Upper lobe of left lung (tissue), 4 donors: ENCODE measurements around the gene ADAP1.

Experiments used
- POLR2A ChIP-seq, 4 donors: fragments of 450-650 bp; IDR thresholded peaks; one replicate each; pipeline ENCODE4 v1.5.1; 2016 to 2017; ENCODE audit warnings: antibody characterized with exemption in 4 of 4, mild to moderate bottlenecking in 2 of 4
- TF ChIP-seq, protein P1 (sequence below), 6 experiments: fragments of 450-650 bp in 4 of 6; fragments of 200-600 bp in 2 of 6; sonication (generic) in 2 of 6; IDR thresholded peaks; one replicate each; pipeline ENCODE4 v1.5.1; 2016 to 2019; ENCODE audit warnings: antibody characterized with exemption in 6 of 6

DNA sequence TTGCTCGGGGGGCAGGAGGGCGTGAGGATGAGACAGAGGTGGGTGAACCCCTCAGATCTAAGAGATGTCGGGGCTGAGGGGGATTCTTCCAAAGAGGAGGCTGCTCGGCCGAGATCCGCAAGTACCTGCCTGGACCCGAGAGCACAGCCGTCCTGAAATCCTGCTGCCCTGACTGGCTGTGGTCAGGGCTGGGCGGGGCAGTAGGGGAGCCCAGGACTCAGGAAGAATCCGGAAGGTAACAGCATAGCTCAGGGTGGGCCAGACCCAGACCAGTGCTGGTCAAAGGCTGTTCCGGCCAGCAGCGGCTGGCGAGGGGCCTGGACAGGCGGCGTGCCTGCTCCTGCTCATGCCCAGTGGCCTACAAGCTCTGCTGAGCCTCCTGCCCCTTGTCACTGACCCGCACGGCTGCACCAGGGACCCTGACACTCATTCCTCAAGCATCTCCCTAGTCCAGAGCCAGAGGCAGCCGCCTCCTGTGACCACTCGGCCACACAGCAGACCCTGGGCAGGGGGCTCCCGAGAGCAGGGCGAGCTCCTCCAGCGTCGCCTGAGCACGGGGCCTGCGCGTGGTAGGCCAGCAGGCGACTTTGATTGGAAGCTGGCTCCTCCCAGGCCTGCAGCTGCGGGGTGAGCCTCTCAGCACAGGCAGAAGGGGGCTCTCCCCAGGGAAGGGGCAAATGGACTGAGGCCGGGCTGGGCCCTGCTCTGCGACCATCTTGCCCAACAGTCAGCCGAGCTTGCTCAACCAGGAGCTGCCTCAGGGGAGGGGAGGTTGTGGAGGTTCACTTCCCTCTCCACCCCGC is 3.1 kb upstream of the ADAP1 start:
- TF ChIP-seq, protein P1, sequence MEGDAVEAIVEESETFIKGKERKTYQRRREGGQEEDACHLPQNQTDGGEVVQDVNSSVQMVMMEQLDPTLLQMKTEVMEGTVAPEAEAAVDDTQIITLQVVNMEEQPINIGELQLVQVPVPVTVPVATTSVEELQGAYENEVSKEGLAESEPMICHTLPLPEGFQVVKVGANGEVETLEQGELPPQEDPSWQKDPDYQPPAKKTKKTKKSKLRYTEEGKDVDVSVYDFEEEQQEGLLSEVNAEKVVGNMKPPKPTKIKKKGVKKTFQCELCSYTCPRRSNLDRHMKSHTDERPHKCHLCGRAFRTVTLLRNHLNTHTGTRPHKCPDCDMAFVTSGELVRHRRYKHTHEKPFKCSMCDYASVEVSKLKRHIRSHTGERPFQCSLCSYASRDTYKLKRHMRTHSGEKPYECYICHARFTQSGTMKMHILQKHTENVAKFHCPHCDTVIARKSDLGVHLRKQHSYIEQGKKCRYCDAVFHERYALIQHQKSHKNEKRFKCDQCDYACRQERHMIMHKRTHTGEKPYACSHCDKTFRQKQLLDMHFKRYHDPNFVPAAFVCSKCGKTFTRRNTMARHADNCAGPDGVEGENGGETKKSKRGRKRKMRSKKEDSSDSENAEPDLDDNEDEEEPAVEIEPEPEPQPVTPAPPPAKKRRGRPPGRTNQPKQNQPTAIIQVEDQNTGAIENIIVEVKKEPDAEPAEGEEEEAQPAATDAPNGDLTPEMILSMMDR (IDR thresholded peaks at IDR 0.05), result no peak
- no peak for TF ChIP-seq POLR2A (IDR thresholded peaks at IDR 0.05)
